GM06990 (cell line): ENCODE data around the gene CREB3L2.

Source experiments
- DNase-seq: peaks from one replicate; pipeline ENCODE4 v3.0.0-alpha.2; 2011; ENCODE audit not compliant: insufficient read length; ENCODE audit errors: extremely low read depth
- H3K27me3 ChIP-seq: replicated peaks from 2 replicates; pipeline ENCODE4 v1.6.0; 2011; ENCODE audit warnings: low read length; ENCODE audit not compliant: control insufficient read depth, insufficient read depth
- H3K36me3 ChIP-seq: 2 replicates; pipeline ENCODE4 v1.5.1; 2011; ENCODE audit warnings: low read length; ENCODE audit not compliant: control insufficient read depth, insufficient read depth
- H3K4me3 ChIP-seq: replicated peaks from 2 replicates; pipeline ENCODE4 v1.5.1; 2011; ENCODE audit warnings: low read depth, mild to moderate bottlenecking, control low read depth, low read length
- CTCF ChIP-seq: IDR thresholded peaks from 2 replicates; pipeline ENCODE4 v1.5.1; 2011; ENCODE audit warnings: low read length, control low read depth, mild to moderate bottlenecking, inconsistent platforms; ENCODE audit not compliant: insufficient read depth, poor library complexity, severe bottlenecking

Gene CREB3L2

GRCh38 chr7:137829337-137829992 is 172.4 kb downstream of the CREB3L2 start:
- no peak overlapping the region for H3K4me3 ChIP-seq
- TF ChIP-seq CTCF: no peak
- H3K27me3 ChIP-seq: no peaks in the 10 kb centered on the region
- no peak for DNase-seq
- H3K36me3 ChIP-seq: no peaks in the 10 kb centered on the region

- TF ChIP-seq CTCF: no peak
- H3K36me3 ChIP-seq: no peaks in the 10 kb centered on the region
- no peak for DNase-seq
- no peak overlapping the region for H3K4me3 ChIP-seq
- no peaks in the 10 kb centered on the region for H3K27me3 ChIP-seq
These were observed 173.4 kb downstream of the CREB3L2 start for GRCh38 chr7:137828456-137828855.

- no peaks in the 10 kb centered on the region for H3K36me3 ChIP-seq
- no peak overlapping the region for H3K4me3 ChIP-seq
- DNase-seq: no peak
- H3K27me3 ChIP-seq: no peaks in the 10 kb centered on the region
- no peak for TF ChIP-seq CTCF
These were observed 176.4 kb downstream of the CREB3L2 start for GRCh38 chr7:137825489-137825888.
